Parathyroid adenoma (tissue), 2 donors: ENCODE data around the gene TMEM125.

ENCODE experiments used
- H2AFZ ChIP-seq: fragments of 300-600 bp; sonication (generic); one replicate; pipeline ENCODE4 v1.7.0; 2017; ENCODE audit warnings: antibody characterized with exemption, mild to moderate bottlenecking
- H3K27ac ChIP-seq: fragments of 300-600 bp; sonication (generic); one replicate; pipeline ENCODE4 v1.7.0; 2017
- H3K27me3 ChIP-seq: fragments of 300-600 bp; sonication (generic); one replicate; pipeline ENCODE4 v1.7.0; 2017; ENCODE audit warnings: low read length; ENCODE audit not compliant: control insufficient read depth, insufficient read depth
- H3K36me3 ChIP-seq: fragments of 300-600 bp; sonication (generic); one replicate; pipeline ENCODE4 v1.7.0; 2017; ENCODE audit warnings: low read length; ENCODE audit not compliant: control insufficient read depth, insufficient read depth
- H3K4me1 ChIP-seq: fragments of 300-600 bp; sonication (generic); one replicate; pipeline ENCODE4 v1.7.0; 2017; ENCODE audit warnings: control low read depth
- H3K4me2 ChIP-seq: fragments of 300-600 bp; sonication (generic); one replicate; pipeline ENCODE4 v1.7.0; 2017; ENCODE audit warnings: low read length
- H3K4me3 ChIP-seq: fragments of 300-600 bp; sonication (generic); one replicate; pipeline ENCODE4 v1.7.0; 2017; ENCODE audit warnings: low read depth, low read length
- H3K79me2 ChIP-seq: fragments of 300-600 bp; sonication (generic); one replicate; pipeline ENCODE4 v1.7.0; 2017; ENCODE audit warnings: control low read depth
- H3K9ac ChIP-seq: fragments of 300-600 bp; sonication (generic); one replicate; pipeline ENCODE4 v1.7.0; 2017; ENCODE audit warnings: mild to moderate bottlenecking
- H3K9me3 ChIP-seq: fragments of 300-600 bp; sonication (generic); one replicate; pipeline ENCODE4 v1.7.0; 2017; ENCODE audit warnings: low read length; ENCODE audit not compliant: control insufficient read depth
- TF ChIP-seq, protein P1 (sequence below): fragments of 300-600 bp; sonication (generic); IDR thresholded peaks from one replicate; pipeline ENCODE4 v1.7.0; 2017; ENCODE audit warnings: antibody characterized with exemption, mild to moderate bottlenecking
- donor health status: primary hyperparathyroidism.

The TMEM125 gene

DNA sequence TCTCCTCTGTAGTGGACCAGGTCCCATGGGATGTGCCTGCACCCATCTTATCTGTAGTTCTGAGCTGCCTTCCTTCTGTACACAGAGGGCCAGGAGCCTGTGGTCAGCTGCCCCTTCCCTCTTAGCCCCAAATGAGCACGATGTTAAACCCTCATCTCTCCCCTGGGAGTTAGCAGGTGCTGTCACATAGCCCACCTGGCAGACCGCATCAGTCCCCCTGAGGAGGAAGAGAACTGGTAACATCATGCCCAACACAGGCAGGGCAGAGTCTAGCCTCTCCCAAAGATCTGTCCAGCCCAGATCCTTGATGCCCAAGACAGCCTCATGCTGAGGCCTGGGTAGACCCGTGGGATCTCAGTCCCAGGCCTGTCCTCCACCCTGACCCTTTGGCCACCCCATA, 35.7 kb downstream of the TMEM125 start:
- H3K4me1 ChIP-seq: no peaks in the 10 kb centered on the region
- H2AFZ ChIP-seq: no peak overlapping the region
- no peaks in the 10 kb centered on the region for H3K9me3 ChIP-seq
- H3K27ac ChIP-seq: no peak overlapping the region
- no peaks in the 10 kb centered on the region for H3K27me3 ChIP-seq
- H3K4me2 ChIP-seq: no peak overlapping the region
- TF ChIP-seq, protein P1, sequence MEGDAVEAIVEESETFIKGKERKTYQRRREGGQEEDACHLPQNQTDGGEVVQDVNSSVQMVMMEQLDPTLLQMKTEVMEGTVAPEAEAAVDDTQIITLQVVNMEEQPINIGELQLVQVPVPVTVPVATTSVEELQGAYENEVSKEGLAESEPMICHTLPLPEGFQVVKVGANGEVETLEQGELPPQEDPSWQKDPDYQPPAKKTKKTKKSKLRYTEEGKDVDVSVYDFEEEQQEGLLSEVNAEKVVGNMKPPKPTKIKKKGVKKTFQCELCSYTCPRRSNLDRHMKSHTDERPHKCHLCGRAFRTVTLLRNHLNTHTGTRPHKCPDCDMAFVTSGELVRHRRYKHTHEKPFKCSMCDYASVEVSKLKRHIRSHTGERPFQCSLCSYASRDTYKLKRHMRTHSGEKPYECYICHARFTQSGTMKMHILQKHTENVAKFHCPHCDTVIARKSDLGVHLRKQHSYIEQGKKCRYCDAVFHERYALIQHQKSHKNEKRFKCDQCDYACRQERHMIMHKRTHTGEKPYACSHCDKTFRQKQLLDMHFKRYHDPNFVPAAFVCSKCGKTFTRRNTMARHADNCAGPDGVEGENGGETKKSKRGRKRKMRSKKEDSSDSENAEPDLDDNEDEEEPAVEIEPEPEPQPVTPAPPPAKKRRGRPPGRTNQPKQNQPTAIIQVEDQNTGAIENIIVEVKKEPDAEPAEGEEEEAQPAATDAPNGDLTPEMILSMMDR: no peak
- H3K79me2 ChIP-seq: no peaks in the 10 kb centered on the region
- no peak overlapping the region for H3K9ac ChIP-seq
- no peak overlapping the region for H3K4me3 ChIP-seq
- no peaks in the 10 kb centered on the region for H3K36me3 ChIP-seq

DNA sequence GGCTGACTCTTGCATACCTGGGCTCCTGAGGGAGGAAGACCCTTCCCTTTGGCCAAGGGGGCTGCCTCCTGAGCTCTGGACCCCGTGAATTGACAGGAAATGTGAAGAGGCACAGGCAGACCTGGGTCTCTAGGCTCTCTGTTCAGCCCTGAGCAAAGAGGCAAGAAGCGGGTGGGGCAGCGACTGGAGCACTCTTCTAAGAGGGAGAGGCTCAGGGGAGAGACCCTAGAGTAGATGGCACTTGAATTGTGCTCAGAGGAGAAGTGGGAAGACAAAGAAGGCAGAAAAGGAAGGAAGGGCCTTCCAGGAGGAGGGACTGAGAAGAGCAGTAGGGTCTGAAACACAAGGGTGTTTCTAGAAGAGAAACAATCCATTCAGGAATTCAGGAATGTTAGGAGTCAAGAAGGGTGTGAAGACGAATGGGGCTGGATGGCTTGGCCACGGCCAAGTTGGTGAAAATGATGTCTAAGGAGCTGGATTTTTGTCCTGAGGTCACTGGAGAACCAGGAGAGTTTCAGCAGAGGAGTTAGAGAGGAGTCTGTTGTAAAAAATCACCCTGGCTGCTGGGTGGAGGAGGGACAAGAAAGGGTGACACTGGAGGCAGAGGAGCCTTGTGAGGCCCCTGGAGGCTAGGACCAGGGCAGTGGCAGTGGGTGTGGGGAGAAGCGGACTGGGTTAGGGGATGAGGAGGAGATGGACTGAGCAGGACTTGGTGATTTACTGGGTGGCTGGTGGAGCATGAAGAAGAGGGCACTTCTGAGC, 36.3 kb downstream of the TMEM125 start:
- Histone ChIP-seq H3K4me3 (no peak overlapping the region), H3K27me3 (no peaks in the 10 kb centered on the region), H3K9me3 (no peaks in the 10 kb centered on the region), H3K36me3 (no peaks in the 10 kb centered on the region), H3K4me1 (no peaks in the 10 kb centered on the region), H3K79me2 (no peaks in the 10 kb centered on the region), H2AFZ (no peak overlapping the region), H3K27ac (no peak overlapping the region), H3K9ac (no peak overlapping the region), H3K4me2 (no peak overlapping the region)
- TF ChIP-seq, protein P1: no peak

DNA sequence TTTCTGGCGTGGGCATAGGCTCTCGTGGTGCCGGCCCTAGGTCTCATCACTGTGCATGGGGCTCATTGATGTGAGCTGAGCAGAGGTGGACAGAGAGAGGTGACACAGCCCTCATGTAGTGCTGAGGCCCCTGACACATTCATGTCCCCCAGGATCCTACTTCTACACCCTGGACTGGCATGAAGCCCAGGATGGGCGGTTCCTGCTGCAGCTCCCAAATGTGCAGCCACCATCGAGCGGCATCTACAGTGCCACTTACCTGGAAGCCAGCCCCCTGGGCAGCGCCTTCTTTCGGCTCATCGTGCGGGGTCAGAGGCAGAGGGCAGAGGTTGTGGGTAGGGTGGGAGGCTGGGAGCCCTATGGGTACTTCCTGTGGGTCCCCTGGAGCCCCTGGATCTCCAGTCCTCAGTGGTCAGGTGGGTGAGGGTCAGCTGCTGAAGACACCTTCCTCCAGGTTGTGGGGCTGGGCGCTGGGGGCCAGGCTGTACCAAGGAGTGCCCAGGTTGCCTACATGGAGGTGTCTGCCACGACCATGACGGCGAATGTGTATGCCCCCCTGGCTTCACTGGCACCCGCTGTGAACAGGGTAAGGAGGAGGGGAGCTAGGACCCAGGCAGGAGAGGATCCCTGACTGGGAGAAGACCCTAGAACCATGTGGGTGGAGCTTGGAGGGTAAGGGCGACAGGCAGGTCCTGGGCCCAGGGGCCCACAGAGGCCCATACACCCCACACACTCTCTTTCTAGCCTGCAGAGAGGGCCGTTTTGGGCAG, 37.1 kb downstream of the TMEM125 start:
- TF ChIP-seq, protein P1: no peak
- Histone ChIP-seq H2AFZ (no peak overlapping the region), H3K27me3 (no peaks in the 10 kb centered on the region), H3K4me1 (no peaks in the 10 kb centered on the region), H3K4me2 (no peak overlapping the region), H3K9ac (no peak overlapping the region), H3K9me3 (no peaks in the 10 kb centered on the region), H3K36me3 (no peaks in the 10 kb centered on the region), H3K27ac (no peak overlapping the region), H3K79me2 (no peaks in the 10 kb centered on the region), H3K4me3 (no peak overlapping the region)

DNA sequence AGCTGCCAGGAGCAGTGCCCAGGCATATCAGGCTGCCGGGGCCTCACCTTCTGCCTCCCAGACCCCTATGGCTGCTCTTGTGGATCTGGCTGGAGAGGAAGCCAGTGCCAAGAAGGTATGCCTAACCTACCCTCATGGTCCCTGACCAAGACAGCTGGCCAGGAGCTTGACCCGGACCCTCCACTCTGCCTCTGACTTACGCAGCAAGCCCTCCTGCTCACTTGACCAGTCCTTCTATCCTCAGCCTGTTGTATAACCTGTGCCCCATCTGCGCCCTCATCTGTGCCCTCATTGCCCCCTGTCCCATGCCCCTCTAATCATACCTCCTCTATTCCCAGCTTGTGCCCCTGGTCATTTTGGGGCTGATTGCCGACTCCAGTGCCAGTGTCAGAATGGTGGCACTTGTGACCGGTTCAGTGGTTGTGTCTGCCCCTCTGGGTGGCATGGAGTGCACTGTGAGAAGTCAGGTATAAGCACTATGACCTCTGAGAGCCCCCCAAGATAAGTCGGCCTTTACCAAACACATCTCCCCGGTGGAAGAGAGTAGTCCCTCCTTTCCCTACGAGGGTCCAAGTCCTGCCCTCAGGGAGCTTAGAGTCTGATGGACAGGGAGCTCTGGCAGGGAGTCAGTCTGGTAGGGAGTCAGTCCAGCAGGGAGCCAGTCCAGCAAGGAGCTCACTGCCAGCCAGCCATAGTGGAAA, 37.8 kb downstream of the TMEM125 start:
- TF ChIP-seq, protein P1: no peak
- Histone ChIP-seq H3K27me3 (no peaks in the 10 kb centered on the region), H2AFZ (no peak overlapping the region), H3K4me1 (no peaks in the 10 kb centered on the region), H3K9me3 (no peaks in the 10 kb centered on the region), H3K79me2 (no peaks in the 10 kb centered on the region), H3K4me3 (no peak overlapping the region), H3K9ac (no peak overlapping the region), H3K36me3 (no peaks in the 10 kb centered on the region), H3K27ac (no peak overlapping the region), H3K4me2 (no peak overlapping the region)
